GM12891 (cell line): ENCODE data around the gene UBTF.

Experiments used
- PAX5 ChIP-seq: IDR thresholded peaks from 2 replicates; pipeline ENCODE4 v1.6.1; 2011; ENCODE audit warnings: low read length, moderate library complexity, mild to moderate bottlenecking; ENCODE audit not compliant: insufficient read depth, severe bottlenecking
- POLR2A ChIP-seq: IDR thresholded peaks from 2 replicates; pipeline ENCODE4 v1.6.1; 2011; ENCODE audit warnings: low read depth, low read length, control low read depth
- POLR2AphosphoS5 ChIP-seq: IDR thresholded peaks from 2 replicates; pipeline ENCODE4 v1.6.1; 2011; ENCODE audit warnings: low read depth, low read length, control low read depth
- SPI1 ChIP-seq: IDR thresholded peaks from 2 replicates; pipeline ENCODE4 v1.6.1; 2011; ENCODE audit warnings: low read depth, low read length, control low read depth
- TAF1 ChIP-seq: IDR thresholded peaks from 2 replicates; pipeline ENCODE4 v1.6.1; 2011; ENCODE audit warnings: low read depth, low read length, control low read depth

GRCh38 chr17:44191369-44191768 lies 28.1 kb downstream of the UBTF start:
- TF ChIP-seq TAF1 = no peak
- no peak for TF ChIP-seq POLR2A
- TF ChIP-seq POLR2AphosphoS5 = no peak
- TF ChIP-seq PAX5 = no peak
- no peak for TF ChIP-seq SPI1
